Stimulated activated CD4-positive, alpha-beta T cell treated with anti-CD3 and anti-CD28 coated beads, Interleukin-15, amount 100 ng/mL, for 48 hours (primary cell): ENCODE measurements around the gene CCDC197.

Experiments used
- DNase-seq, 2 donors: peaks; one replicate each; pipeline ENCODE4 v3.0.0-alpha.2; 2020; ENCODE audit warnings: low read depth in 2 of 2

The CCDC197 gene

GRCh38 chr14:94043111-94043755, 46.1 kb downstream of the CCDC197 start:
- no peak for DNase-seq

GRCh38 chr14:94043756-94044475, 46.8 kb downstream of the CCDC197 start:
- no peak for DNase-seq

GRCh38 chr14:94044476-94045091, 47.5 kb downstream of the CCDC197 start:
- no peak for DNase-seq

GRCh38 chr14:94045101-94045500, 48.0 kb downstream of the CCDC197 start:
- DNase-seq = no peak

- no peak for DNase-seq
Observed at GRCh38 chr14:94045563-94046345, 48.7 kb downstream of the CCDC197 start.

GRCh38 chr14:94046696-94047250, 49.7 kb downstream of the CCDC197 start:
- no peak for DNase-seq

- no peak for DNase-seq
Observed at GRCh38 chr14:94047581-94047980, 50.5 kb downstream of the CCDC197 start.

- no peak for DNase-seq
Observed at GRCh38 chr14:94048691-94049624, 51.9 kb downstream of the CCDC197 start.

- no peak for DNase-seq
Observed at GRCh38 chr14:94049625-94050023, 52.5 kb downstream of the CCDC197 start.

GRCh38 chr14:94050231-94050880, 53.3 kb downstream of the CCDC197 start:
- DNase-seq = no peak

GRCh38 chr14:94051115-94051514, 54.0 kb downstream of the CCDC197 start:
- no peak for DNase-seq

- no peak for DNase-seq
Observed at GRCh38 chr14:94051779-94052178, 54.7 kb downstream of the CCDC197 start.

GRCh38 chr14:94052199-94052598, 55.1 kb downstream of the CCDC197 start:
- DNase-seq = no peak

- no peak for DNase-seq
Observed at GRCh38 chr14:94052662-94053061, 55.6 kb downstream of the CCDC197 start.

GRCh38 chr14:94054401-94054800, 57.3 kb downstream of the CCDC197 start:
- no peak for DNase-seq

- DNase-seq = no peak
Observed at GRCh38 chr14:94054936-94055335, 57.8 kb downstream of the CCDC197 start.

- DNase-seq = no peak
Observed at GRCh38 chr14:94056579-94057308, 59.6 kb downstream of the CCDC197 start.

- no peak for DNase-seq
Observed at GRCh38 chr14:94058128-94058673, 61.1 kb downstream of the CCDC197 start.
